CD4-positive, CD25-positive, alpha-beta regulatory T cell (primary cell): ENCODE data around the gene ZNF521. TPM values are rescaled to one million over a fixed set of nuclear protein-coding genes. Genes with fewer than 3 reads are reported as not detected.

ENCODE experiments used
- ATAC-seq, 2 donors: fragments of 150-1000 bp; cut with Tn5 transposase; one replicate each; pipeline ENCODE4 v1.10.0; 2021; ENCODE audit warnings: low read depth in 2 of 2, moderate number of reproducible peaks in 2 of 2, moderate library complexity in 1 of 2
- DNase-seq, 3 donors: peaks; one replicate each; pipeline versions ENCODE4 v3.0.0 to v3.0.0-alpha.2; 2012 to 2022; ENCODE audit warnings: mixed read lengths in 1 of 3
- H3K27ac ChIP-seq: one replicate; pipeline ENCODE4 v1.7.0; 2013; ENCODE audit warnings: mild to moderate bottlenecking, low read length; ENCODE audit not compliant: insufficient read depth, poor library complexity, severe bottlenecking
- H3K27me3 ChIP-seq: one replicate; pipeline ENCODE4 v1.7.0; 2013; ENCODE audit warnings: low read length; ENCODE audit not compliant: control insufficient read depth, insufficient read depth
- H3K36me3 ChIP-seq: one replicate; pipeline ENCODE4 v1.7.0; 2013; ENCODE audit warnings: mild to moderate bottlenecking, low read length, moderate library complexity; ENCODE audit not compliant: control insufficient read depth, insufficient read depth
- H3K4me1 ChIP-seq: 2 replicates; pipeline ENCODE4 v1.7.0; 2013; ENCODE audit warnings: mild to moderate bottlenecking, low read length; ENCODE audit not compliant: insufficient read depth, control insufficient read depth, poor library complexity, severe bottlenecking
- H3K4me3 ChIP-seq: one replicate; pipeline ENCODE4 v1.7.0; 2013; ENCODE audit warnings: low read depth, mild to moderate bottlenecking, low read length, moderate library complexity
- H3K9me3 ChIP-seq, 2 experiments: 1 replicate in 1 of 2; 2 replicates in 1 of 2; pipeline ENCODE4 v1.7.0; 2013; ENCODE audit warnings: low read length in 2 of 2, mild to moderate bottlenecking in 1 of 2, moderate library complexity in 1 of 2; ENCODE audit not compliant: control insufficient read depth in 2 of 2
- H3K27ac Mint-ChIP-seq, 3 donors: one replicate each; pipeline ENCODE4 v1.8.0; 2020 to 2022; ENCODE audit warnings: mild to moderate bottlenecking in 3 of 3, mixed read lengths in 3 of 3, moderate library complexity in 2 of 3
- H3K27me3 Mint-ChIP-seq: one replicate; pipeline ENCODE4 v1.8.0; 2022; ENCODE audit warnings: mild to moderate bottlenecking, mixed read lengths
- H3K36me3 Mint-ChIP-seq: one replicate; pipeline ENCODE4 v1.8.0; 2020; ENCODE audit warnings: mixed read lengths
- H3K4me1 Mint-ChIP-seq, 4 donors: one replicate each; pipeline ENCODE4 v1.8.0; 2020 to 2022; ENCODE audit warnings: mixed read lengths in 4 of 4, mild to moderate bottlenecking in 1 of 4
- H3K4me3 Mint-ChIP-seq, 4 donors: one replicate each; pipeline ENCODE4 v1.8.0; 2020 to 2022; ENCODE audit warnings: mild to moderate bottlenecking in 4 of 4, mixed read lengths in 4 of 4, moderate library complexity in 3 of 4
- H3K9me3 Mint-ChIP-seq, 7 donors: one replicate each; pipeline ENCODE4 v1.8.0; 2020 to 2022; ENCODE audit warnings: mixed read lengths in 7 of 7, mild to moderate bottlenecking in 3 of 7, moderate library complexity in 2 of 7
- polyA plus RNA-seq, 4 donors: library from polyadenylated mRNA; unstranded; fragments of 300-500 nt; fragmentation: Illumina TruSeq; gene quantifications; one replicate each; pipeline ENCODE4 v1.2.3, GENCODE V29; 2021
- total RNA-seq: library from RNA; stranded (reverse); gene quantifications from one replicate; pipeline ENCODE4 v1.2.3, GENCODE V29; 2022

Gene ZNF521
- total and polyA plus RNA-seq, 5 donors from 2014 or later: 1.8 TPM; not detected in 4

DNA sequence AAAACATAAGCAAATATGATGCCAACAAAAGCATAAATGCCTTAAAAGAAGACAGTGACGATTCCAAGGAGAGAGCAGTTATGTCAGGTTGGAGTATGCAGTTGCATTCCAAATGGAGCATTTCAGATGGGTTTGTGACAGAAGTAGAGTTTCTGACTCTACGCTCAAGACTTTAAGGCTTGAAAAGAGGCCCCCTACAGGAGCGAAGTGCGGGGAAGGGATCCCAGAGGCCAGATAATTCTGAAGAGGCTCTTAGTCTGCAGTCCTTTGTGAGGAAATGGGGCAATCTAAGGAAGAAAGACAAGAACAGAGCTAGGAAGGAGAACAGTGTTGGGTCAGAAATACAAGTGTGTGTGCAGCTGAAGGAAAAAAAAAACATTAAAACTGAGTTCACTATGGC is 95.5 kb downstream of the ZNF521 start:
- no peak overlapping the region for H3K4me3 Mint-ChIP-seq

DNA sequence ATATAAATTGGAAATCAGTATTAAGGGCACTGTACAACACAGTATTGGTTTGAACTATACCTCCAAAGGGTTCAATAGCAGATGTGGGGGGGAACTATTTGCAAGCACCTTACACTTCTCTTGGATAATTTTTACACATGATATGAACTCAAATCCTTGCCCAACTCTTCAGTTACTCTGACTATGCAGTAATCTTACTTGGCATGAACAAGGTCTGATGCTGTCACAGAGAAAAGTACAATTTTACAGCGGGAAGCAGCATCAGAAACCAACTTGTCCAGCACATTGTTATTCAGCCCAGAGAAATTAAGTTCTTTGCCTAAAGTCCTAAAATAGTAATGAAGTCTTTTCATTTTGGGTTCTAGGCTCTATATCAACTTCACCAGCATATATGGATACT is 98.2 kb downstream of the ZNF521 start:
- ATAC-seq (no peak), DNase-seq (no peak)
- H3K9me3 Mint-ChIP-seq: peaks cover 0 to 2% (median 0%) of the 10 kb centered on the region in 7 donors
- Histone ChIP-seq H3K4me3 (no peak overlapping the region), H3K27ac (no peak overlapping the region), H3K27me3 (no peaks in the 10 kb centered on the region), H3K4me1 (no peaks in the 10 kb centered on the region), H3K36me3 (no peaks in the 10 kb centered on the region), H3K9me3 (no peaks in the 10 kb centered on the region)
- peaks cover 4% of the 10 kb centered on the region for H3K27me3 Mint-ChIP-seq
- no peaks in the 10 kb centered on the region for H3K4me1 Mint-ChIP-seq
- H3K36me3 Mint-ChIP-seq: no peaks in the 10 kb centered on the region
- H3K4me3 Mint-ChIP-seq: no peak overlapping the region
- H3K27ac Mint-ChIP-seq: no peak overlapping the region

More for the DNA sequence above, 95.5 kb downstream of the ZNF521 start:
- ATAC-seq (no peak), DNase-seq (no peak)
- no peaks in the 10 kb centered on the region for H3K27me3 ChIP-seq
- H3K36me3 ChIP-seq: no peaks in the 10 kb centered on the region
- no peak overlapping the region for H3K4me3 ChIP-seq
- H3K27ac ChIP-seq: no peak overlapping the region
- Mint-ChIP-seq H3K9me3 (peaks cover 0 to 2% (median 0%) of the 10 kb centered on the region in 7 donors), H3K27ac (no peak overlapping the region), H3K4me1 (no peaks in the 10 kb centered on the region), H3K27me3 (peaks cover 4% of the 10 kb centered on the region), H3K36me3 (no peaks in the 10 kb centered on the region)
- no peaks in the 10 kb centered on the region for H3K4me1 ChIP-seq
- no peaks in the 10 kb centered on the region for H3K9me3 ChIP-seq

DNA sequence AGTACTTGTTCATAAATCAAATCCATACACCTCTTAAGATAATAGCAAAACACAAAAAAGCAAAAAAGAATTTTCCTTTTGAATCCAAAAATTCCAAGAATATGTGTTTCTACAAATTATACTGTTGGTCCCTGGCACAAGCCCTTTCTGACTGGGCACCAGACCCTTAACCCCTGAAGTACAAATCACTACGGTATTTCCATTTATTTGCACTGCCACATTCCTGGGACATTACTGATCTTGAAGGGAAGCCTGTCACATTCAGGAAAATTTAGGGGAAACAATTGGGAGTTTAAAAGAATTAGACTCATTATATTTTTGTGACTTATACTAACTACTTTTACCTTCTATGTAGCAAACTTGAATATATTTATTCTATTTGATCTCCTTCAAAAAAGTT is 98.8 kb downstream of the ZNF521 start:
- no peak overlapping the region for H3K27ac ChIP-seq
- no peaks in the 10 kb centered on the region for H3K9me3 ChIP-seq
- no peaks in the 10 kb centered on the region for H3K36me3 Mint-ChIP-seq
- H3K9me3 Mint-ChIP-seq: peaks cover 0 to 1% (median 0%) of the 10 kb centered on the region in 7 donors
- no peaks in the 10 kb centered on the region for H3K27me3 ChIP-seq
- ATAC-seq (no peak), DNase-seq (no peak)
- no peaks in the 10 kb centered on the region for H3K4me1 Mint-ChIP-seq
- no peaks in the 10 kb centered on the region for H3K36me3 ChIP-seq
- no peaks in the 10 kb centered on the region for H3K4me1 ChIP-seq
- H3K27me3 Mint-ChIP-seq: peaks cover 4% of the 10 kb centered on the region
- H3K4me3 Mint-ChIP-seq: no peak overlapping the region
- H3K4me3 ChIP-seq: no peak overlapping the region
- H3K27ac Mint-ChIP-seq: no peak overlapping the region

DNA sequence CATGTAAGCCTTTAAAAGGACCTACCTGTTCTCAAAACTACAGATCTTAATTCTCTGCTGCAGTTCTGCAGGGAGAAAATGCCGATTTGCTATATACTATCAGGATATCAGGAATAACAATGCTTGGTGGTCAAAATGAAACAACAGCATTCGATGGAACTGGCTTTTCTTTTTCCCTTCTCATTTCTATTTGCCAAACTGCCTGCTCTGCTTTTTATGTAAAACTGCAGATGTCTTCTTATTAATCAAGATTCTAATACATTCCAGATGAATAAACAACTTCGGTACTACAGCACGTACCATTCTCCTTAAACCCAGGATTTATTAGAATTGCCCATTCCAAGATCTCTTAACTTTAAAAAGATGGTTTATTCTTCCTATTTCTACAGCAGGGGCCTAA is 100.9 kb downstream of the ZNF521 start:
- peaks cover 4% of the 10 kb centered on the region for H3K27me3 Mint-ChIP-seq
- H3K4me1 Mint-ChIP-seq: no peaks in the 10 kb centered on the region
- Histone ChIP-seq H3K4me1 (no peaks in the 10 kb centered on the region), H3K9me3 (no peaks in the 10 kb centered on the region), H3K4me3 (no peak overlapping the region), H3K27me3 (no peaks in the 10 kb centered on the region), H3K27ac (no peak overlapping the region), H3K36me3 (no peaks in the 10 kb centered on the region)
- DNase-seq (no peak), ATAC-seq (no peak)
- no peaks in the 10 kb centered on the region for H3K36me3 Mint-ChIP-seq
- H3K27ac Mint-ChIP-seq: no peak overlapping the region
- H3K4me3 Mint-ChIP-seq: no peak overlapping the region
- H3K9me3 Mint-ChIP-seq: no peaks in the 10 kb centered on the region

DNA sequence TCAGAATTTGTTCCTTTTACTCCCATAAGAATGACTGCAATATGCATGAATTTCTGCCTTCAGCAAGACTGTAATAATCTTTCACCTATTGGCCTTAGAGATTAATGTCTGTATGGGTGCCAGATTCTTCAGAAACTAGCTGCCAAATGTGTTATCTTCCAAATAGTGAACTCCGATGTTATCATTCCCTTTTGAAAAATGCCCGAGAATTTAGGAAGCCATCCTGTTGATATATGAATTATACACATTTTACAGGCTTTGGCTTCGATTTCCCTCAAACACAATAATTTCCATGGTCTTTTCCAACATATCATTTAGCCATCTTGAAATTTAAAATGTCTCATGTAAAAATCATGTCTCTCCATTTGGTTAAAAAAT is 101.5 kb downstream of the ZNF521 start:
- Histone ChIP-seq H3K36me3 (no peaks in the 10 kb centered on the region), H3K9me3 (no peaks in the 10 kb centered on the region), H3K27ac (no peak overlapping the region), H3K27me3 (no peaks in the 10 kb centered on the region), H3K4me1 (no peaks in the 10 kb centered on the region), H3K4me3 (no peak overlapping the region)
- Mint-ChIP-seq H3K4me3 (no peak overlapping the region), H3K27me3 (peaks cover 4% of the 10 kb centered on the region), H3K9me3 (no peaks in the 10 kb centered on the region), H3K27ac (no peak overlapping the region), H3K36me3 (no peaks in the 10 kb centered on the region), H3K4me1 (no peaks in the 10 kb centered on the region)
- DNase-seq (no peak), ATAC-seq (no peak)

DNA sequence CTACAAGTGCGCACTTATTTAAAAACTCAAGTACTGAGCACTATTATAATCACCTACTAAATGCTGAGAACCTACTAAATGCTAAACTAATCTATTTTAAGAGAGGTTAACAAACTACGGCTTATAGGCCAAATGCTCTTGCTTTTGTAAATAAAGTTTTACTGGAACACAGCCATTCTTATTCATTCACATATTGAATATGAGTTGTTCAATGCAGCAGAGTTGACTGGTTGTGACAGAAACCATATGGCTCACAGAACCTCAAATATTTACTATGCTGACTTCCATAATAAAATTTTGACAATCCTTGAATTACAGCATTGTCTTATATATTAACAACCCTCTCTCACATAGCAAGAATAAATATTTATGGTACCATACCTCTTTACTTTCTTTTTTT is 103.2 kb downstream of the ZNF521 start:
- H3K4me1 ChIP-seq: no peaks in the 10 kb centered on the region
- H3K27ac ChIP-seq: no peak overlapping the region
- no peaks in the 10 kb centered on the region for H3K4me1 Mint-ChIP-seq
- ATAC-seq (no peak), DNase-seq (no peak)
- no peak overlapping the region for H3K4me3 ChIP-seq
- peaks cover 4% of the 10 kb centered on the region for H3K27me3 Mint-ChIP-seq
- no peak overlapping the region for H3K27ac Mint-ChIP-seq
- H3K9me3 ChIP-seq: no peaks in the 10 kb centered on the region
- no peaks in the 10 kb centered on the region for H3K36me3 Mint-ChIP-seq
- H3K27me3 ChIP-seq: no peaks in the 10 kb centered on the region
- H3K4me3 Mint-ChIP-seq: no peak overlapping the region
- no peaks in the 10 kb centered on the region for H3K36me3 ChIP-seq
- peaks cover 0 to 3% (median 0%) of the 10 kb centered on the region in 7 donors for H3K9me3 Mint-ChIP-seq

DNA sequence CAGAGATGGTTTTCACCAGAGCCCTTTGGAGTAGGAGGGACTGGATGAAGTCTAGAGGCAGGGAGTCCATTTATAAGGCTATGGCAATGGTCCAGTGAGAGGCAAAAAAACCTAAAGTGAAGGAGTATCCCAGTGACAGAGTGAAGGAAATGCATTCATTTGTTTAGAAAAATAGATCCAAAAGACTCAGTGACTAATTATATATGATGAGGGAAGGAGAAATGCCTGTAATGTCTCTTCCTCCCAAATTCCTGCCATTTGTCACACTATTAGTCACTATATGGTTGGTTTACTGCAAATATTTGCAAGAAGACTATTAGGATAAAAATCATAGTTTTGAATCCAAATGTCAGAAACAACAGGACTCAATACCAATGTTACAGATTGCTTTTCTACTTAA is 104.2 kb downstream of the ZNF521 start:
- Histone ChIP-seq H3K4me3 (no peak overlapping the region), H3K27me3 (no peaks in the 10 kb centered on the region), H3K36me3 (no peaks in the 10 kb centered on the region), H3K4me1 (no peaks in the 10 kb centered on the region), H3K9me3 (no peaks in the 10 kb centered on the region), H3K27ac (no peak overlapping the region)
- DNase-seq: no peak
- Mint-ChIP-seq H3K36me3 (no peaks in the 10 kb centered on the region), H3K27ac (no peak overlapping the region), H3K4me1 (no peaks in the 10 kb centered on the region), H3K27me3 (peaks cover 4% of the 10 kb centered on the region), H3K4me3 (no peak overlapping the region), H3K9me3 (peaks cover 0 to 3% (median 0%) of the 10 kb centered on the region in 7 donors)
- no peak for ATAC-seq

DNA sequence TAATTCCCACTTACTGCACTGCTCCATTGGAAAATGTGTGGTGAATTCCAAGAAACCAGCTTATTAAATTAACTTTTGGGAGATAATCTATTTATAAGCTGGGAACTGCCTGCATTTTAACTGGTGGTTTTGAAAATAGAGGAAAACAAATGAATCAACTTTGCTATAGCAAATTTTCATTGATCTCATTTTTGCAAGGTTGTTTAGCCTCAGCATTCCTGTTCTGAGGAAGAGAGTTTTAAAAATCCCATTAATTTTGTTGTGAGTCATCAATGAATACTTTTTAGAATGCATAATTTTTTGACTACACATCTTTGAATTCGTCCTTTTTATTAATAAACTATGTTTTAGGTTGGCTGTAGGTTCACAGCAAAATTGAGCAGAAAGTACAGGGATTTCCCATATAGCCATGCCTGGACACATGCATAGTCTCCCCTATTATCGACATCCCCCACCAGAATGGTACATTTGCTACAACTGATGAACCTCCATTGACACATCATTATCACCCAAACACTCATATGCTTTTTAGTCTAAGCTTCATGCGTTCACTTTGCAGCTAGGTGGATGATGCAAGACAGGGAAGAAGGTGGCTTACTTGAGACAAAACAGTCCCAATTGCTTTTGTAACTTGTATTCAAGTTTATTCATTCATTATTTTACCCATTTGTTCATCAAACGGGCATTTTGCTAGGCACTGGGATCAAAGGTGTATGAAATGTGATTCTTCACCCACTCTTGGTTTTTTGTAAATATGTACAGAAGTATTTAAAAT is 106.9 kb downstream of the ZNF521 start:
- H3K27me3 ChIP-seq: no peaks in the 10 kb centered on the region
- no peak overlapping the region for H3K27ac Mint-ChIP-seq
- no peak overlapping the region for H3K4me3 ChIP-seq
- H3K36me3 Mint-ChIP-seq: no peaks in the 10 kb centered on the region
- H3K36me3 ChIP-seq: no peaks in the 10 kb centered on the region
- no peaks in the 10 kb centered on the region for H3K4me1 ChIP-seq
- H3K27me3 Mint-ChIP-seq: no peaks in the 10 kb centered on the region
- H3K27ac ChIP-seq: no peak overlapping the region
- no peak overlapping the region for H3K4me3 Mint-ChIP-seq
- no peaks in the 10 kb centered on the region for H3K9me3 ChIP-seq
- no peaks in the 10 kb centered on the region for H3K4me1 Mint-ChIP-seq
- no peak for DNase-seq
- no peak for ATAC-seq
- peaks cover 0 to 3% (median 0%) of the 10 kb centered on the region in 7 donors for H3K9me3 Mint-ChIP-seq
